HEK293 (cell line): ENCODE measurements around the gene CIROP.
A peak's percentile ranks its signal among the peaks of the same experiment; 100 is the strongest.

Experiments
- BCL11B ChIP-seq: fragments of 450-650 bp; formaldehyde crosslinking; IDR thresholded peaks from 2 replicates; pipeline ENCODE4 v1.5.1; 2016; ENCODE audit warnings: low read depth, missing biosample characterization, missing genetic modification characterization
- BCL6B ChIP-seq: fragments of 450-650 bp; formaldehyde crosslinking; IDR thresholded peaks from 2 replicates; pipeline ENCODE4 v1.5.1; 2017; ENCODE audit warnings: missing biosample characterization, missing genetic modification characterization
- EGR2 ChIP-seq: fragments of 450-650 bp; formaldehyde crosslinking; IDR thresholded peaks from 2 replicates; pipeline ENCODE4 v1.5.1; 2016; ENCODE audit warnings: low read depth, missing biosample characterization, missing genetic modification characterization
- GLIS2 ChIP-seq: fragments of 450-650 bp; formaldehyde crosslinking; IDR thresholded peaks from 2 replicates; pipeline ENCODE4 v1.5.1; 2016; ENCODE audit warnings: missing biosample characterization, missing genetic modification characterization
- KLF16 ChIP-seq: fragments of 450-650 bp; formaldehyde crosslinking; IDR thresholded peaks from 2 replicates; pipeline ENCODE4 v1.5.1; 2017; ENCODE audit warnings: missing biosample characterization, missing genetic modification characterization
- KLF17 ChIP-seq: fragments of 450-650 bp; formaldehyde crosslinking; IDR thresholded peaks from 2 replicates; pipeline ENCODE4 v1.5.1; 2016; ENCODE audit warnings: missing biosample characterization, missing genetic modification characterization
- ZBTB11 ChIP-seq: fragments of 450-650 bp; formaldehyde crosslinking; conservative IDR thresholded peaks from 2 replicates; pipeline ENCODE4 v1.5.1; 2016; ENCODE audit warnings: low read depth, missing biosample characterization, missing genetic modification characterization
- ZBTB44 ChIP-seq: fragments of 450-650 bp; IDR thresholded peaks from 2 replicates; pipeline ENCODE4 v1.5.1; 2018; ENCODE audit warnings: missing biosample characterization, mild to moderate bottlenecking, missing genetic modification characterization
- ZFP41 ChIP-seq: fragments of 450-650 bp; formaldehyde crosslinking; IDR thresholded peaks from 2 replicates; pipeline ENCODE4 v1.5.1; 2016; ENCODE audit warnings: missing biosample characterization, missing genetic modification characterization, borderline replicate concordance
- ZNF112 ChIP-seq: fragments of 450-650 bp; formaldehyde crosslinking; IDR thresholded peaks from 2 replicates; pipeline ENCODE4 v1.5.0; 2017; ENCODE audit warnings: missing biosample characterization, missing genetic modification characterization
- ZNF121 ChIP-seq: fragments of 450-650 bp; formaldehyde crosslinking; IDR thresholded peaks from 2 replicates; pipeline ENCODE4 v1.5.1; 2016; ENCODE audit warnings: missing biosample characterization, missing genetic modification characterization
- ZNF157 ChIP-seq: fragments of 450-650 bp; formaldehyde crosslinking; IDR thresholded peaks from 2 replicates; pipeline ENCODE4 v1.5.1; 2016; ENCODE audit warnings: missing biosample characterization, missing genetic modification characterization
- ZNF2 ChIP-seq: fragments of 450-650 bp; formaldehyde crosslinking; IDR thresholded peaks from 2 replicates; pipeline ENCODE4 v1.5.1; 2016; ENCODE audit warnings: missing biosample characterization, missing genetic modification characterization
- ZNF214 ChIP-seq: fragments of 450-650 bp; formaldehyde crosslinking; IDR thresholded peaks from 2 replicates; pipeline ENCODE4 v1.5.1; 2017; ENCODE audit warnings: missing biosample characterization, mild to moderate bottlenecking, missing genetic modification characterization, borderline replicate concordance
- ZNF26 ChIP-seq: fragments of 450-650 bp; formaldehyde crosslinking; IDR thresholded peaks from 2 replicates; pipeline ENCODE4 v1.5.1; 2016; ENCODE audit warnings: missing biosample characterization, missing genetic modification characterization
- ZNF354C ChIP-seq: fragments of 450-650 bp; formaldehyde crosslinking; IDR thresholded peaks from 2 replicates; pipeline ENCODE4 v1.5.1; 2016; ENCODE audit warnings: missing biosample characterization, missing genetic modification characterization, low read depth, borderline replicate concordance
- ZNF362 ChIP-seq: fragments of 450-650 bp; formaldehyde crosslinking; IDR thresholded peaks from 2 replicates; pipeline ENCODE4 v1.5.1; 2016; ENCODE audit warnings: missing biosample characterization, missing genetic modification characterization
- ZNF366 ChIP-seq: fragments of 450-650 bp; formaldehyde crosslinking; conservative IDR thresholded peaks from 2 replicates; pipeline ENCODE4 v1.5.1; 2016; ENCODE audit warnings: missing biosample characterization, missing genetic modification characterization
- ZNF426 ChIP-seq: fragments of 450-650 bp; formaldehyde crosslinking; IDR thresholded peaks from 2 replicates; pipeline ENCODE4 v1.5.1; 2017; ENCODE audit warnings: missing biosample characterization, missing genetic modification characterization, mild to moderate bottlenecking, inconsistent platforms, moderate library complexity
- ZNF513 ChIP-seq: fragments of 450-650 bp; IDR thresholded peaks from 2 replicates; pipeline ENCODE4 v1.5.1; 2018; ENCODE audit warnings: missing biosample characterization, missing genetic modification characterization
- ZNF544 ChIP-seq: fragments of 450-650 bp; formaldehyde crosslinking; IDR thresholded peaks from 2 replicates; pipeline ENCODE4 v1.5.0; 2017; ENCODE audit warnings: missing biosample characterization, missing genetic modification characterization
- ZNF654 ChIP-seq: fragments of 450-650 bp; formaldehyde crosslinking; IDR thresholded peaks from 2 replicates; pipeline ENCODE4 v1.5.1; 2016; ENCODE audit warnings: low read depth, missing biosample characterization, missing genetic modification characterization
- ZNF660 ChIP-seq: fragments of 450-650 bp; IDR thresholded peaks from 2 replicates; pipeline ENCODE4 v1.5.1; 2018; ENCODE audit warnings: missing biosample characterization, mild to moderate bottlenecking, missing genetic modification characterization
- ZNF664 ChIP-seq: fragments of 450-650 bp; formaldehyde crosslinking; IDR thresholded peaks from 2 replicates; pipeline ENCODE4 v1.5.1; 2016; ENCODE audit warnings: missing biosample characterization, missing genetic modification characterization
- ZNF670 ChIP-seq: fragments of 450-650 bp; formaldehyde crosslinking; IDR thresholded peaks from 2 replicates; pipeline ENCODE4 v1.5.1; 2016; ENCODE audit warnings: missing biosample characterization, missing genetic modification characterization, low read depth
- ZNF791 ChIP-seq: fragments of 450-650 bp; formaldehyde crosslinking; IDR thresholded peaks from 2 replicates; pipeline ENCODE4 v1.5.1; 2016; ENCODE audit warnings: missing biosample characterization, missing genetic modification characterization
- ZSCAN4 ChIP-seq: fragments of 450-650 bp; formaldehyde crosslinking; IDR thresholded peaks from 2 replicates; pipeline ENCODE4 v1.5.1; 2017; ENCODE audit warnings: missing biosample characterization, missing genetic modification characterization

The CIROP gene

GRCh38 chr14:23062002-23062401, 42.8 kb downstream of the CIROP start (continued):
- TF ChIP-seq ZNF513 (tag by site-specific recombination), result no peak
- TF ChIP-seq ZBTB44 (tag by site-specific recombination), result no peak
- TF ChIP-seq ZNF654 (tag by site-specific recombination), result no peak
- TF ChIP-seq ZFP41 (tag by site-specific recombination), result no peak
- TF ChIP-seq ZNF214 (tag by site-specific recombination), result no peak
- TF ChIP-seq ZNF354C, result no peak
- peak; percentile 73; the same call in 1 of the 2 replicates for TF ChIP-seq ZNF660
- no peak for TF ChIP-seq BCL6B (tag by site-specific recombination)
- TF ChIP-seq GLIS2 (tag by site-specific recombination), result peak; percentile 56; the same call in 1 of the 2 replicates
- TF ChIP-seq EGR2 (tag by site-specific recombination), result peak; percentile 41; the same call in 1 of the 2 replicates
- TF ChIP-seq ZBTB11 (tag by site-specific recombination), result no peak
- TF ChIP-seq ZNF670 (tag by site-specific recombination), result no peak
- TF ChIP-seq ZNF544 (tag by site-specific recombination), result no peak
- no peak for TF ChIP-seq ZSCAN4 (tag by site-specific recombination)
- TF ChIP-seq ZNF26 (tag by site-specific recombination), result no peak
- no peak for TF ChIP-seq ZNF791 (tag by site-specific recombination)
- no peak for TF ChIP-seq ZNF121 (tag by site-specific recombination)
- TF ChIP-seq ZNF664, result no peak
- TF ChIP-seq BCL11B (tag by site-specific recombination), result no peak
- TF ChIP-seq ZNF426 (tag by site-specific recombination), result no peak
- TF ChIP-seq ZNF362, result no peak
- peak; percentile 65; the same call in 1 of the 2 replicates for TF ChIP-seq ZNF2 (tag by site-specific recombination)
- no peak for TF ChIP-seq KLF16 (tag by site-specific recombination)
- no peak for TF ChIP-seq ZNF157 (tag by site-specific recombination)
- no peak for TF ChIP-seq ZNF112 (tag by site-specific recombination)
- TF ChIP-seq KLF17 (tag by site-specific recombination), result peak; percentile 46; the same call in 1 of the 2 replicates
- peak; percentile 54 for TF ChIP-seq ZNF366 (tag by site-specific recombination)
